K562 (cell line): ENCODE data around the gene ASCC3. TPM values are rescaled to one million over a fixed set of nuclear protein-coding genes. Genes with fewer than 3 reads are reported as not detected.

ENCODE experiments used
- ADNP ChIP-seq: fragments of 200-800 bp; sonication (Bioruptor generic); IDR thresholded peaks from 2 replicates; pipeline ENCODE4 v1.6.1; 2016; ENCODE audit warnings: missing genetic modification characterization, missing compliant biosample characterization
- ARID2 ChIP-seq: fragments of 450-650 bp; IDR thresholded peaks from 2 replicates; pipeline ENCODE4 v1.6.1; 2017; ENCODE audit warnings: antibody characterized with exemption, mild to moderate bottlenecking
- CAMTA2 ChIP-seq: fragments of 250-450 bp; sonication (Bioruptor Pico); conservative IDR thresholded peaks from 2 replicates; pipeline ENCODE4 v1.5.1; 2022
- CREB3L1 ChIP-seq: fragments of 450-650 bp; IDR thresholded peaks from 2 replicates; pipeline ENCODE4 v1.6.1; 2014; ENCODE audit warnings: low read depth, mild to moderate bottlenecking, moderate library complexity, borderline replicate concordance
- CREM ChIP-seq: IDR thresholded peaks from 2 replicates; pipeline ENCODE4 v1.6.1; 2014; ENCODE audit warnings: antibody characterized with exemption, low read depth
- ILK ChIP-seq: fragments of 450-650 bp; IDR thresholded peaks from 2 replicates; pipeline ENCODE4 v1.6.1; 2016; ENCODE audit warnings: missing genetic modification characterization, low read depth, mild to moderate bottlenecking, missing compliant biosample characterization, moderate library complexity, borderline replicate concordance
- IRF2 ChIP-seq: sonication (generic); formaldehyde crosslinking; IDR thresholded peaks from 2 replicates; pipeline ENCODE4 v1.8.1; 2022; ENCODE audit warnings: mild to moderate bottlenecking, missing genetic modification reagents
- MAFF ChIP-seq: IDR thresholded peaks from 2 replicates; pipeline ENCODE4 v1.6.1; 2012; ENCODE audit warnings: low read length, improper control_type of control experiment
- MCM5 ChIP-seq: fragments of 450-650 bp; IDR thresholded peaks from 2 replicates; pipeline ENCODE4 v1.6.1; 2016; ENCODE audit warnings: low read depth
- NR4A1 ChIP-seq, 2 experiments: fragments of 250-450 bp in 1 of 2; fragments of 450-650 bp in 1 of 2; sonication (Bioruptor Pico) in 1 of 2; IDR thresholded peaks; 2 replicates each; pipeline versions ENCODE4 v1.4.0 to v1.6.1; 2016 to 2020; ENCODE audit warnings: mild to moderate bottlenecking in 2 of 2, missing compliant biosample characterization in 1 of 2, missing genetic modification characterization in 1 of 2, moderate library complexity in 1 of 2
- PCBP2 ChIP-seq: fragments of 200-400 bp; formaldehyde crosslinking; IDR thresholded peaks from 2 replicates; pipeline ENCODE4 v1.6.1; 2018; ENCODE audit warnings: low read length, low read depth, mild to moderate bottlenecking, moderate library complexity; ENCODE audit not compliant: poor library complexity, severe bottlenecking
- SMAD3 ChIP-seq: fragments of 450-650 bp; formaldehyde crosslinking; conservative IDR thresholded peaks from 2 replicates; pipeline ENCODE4 v1.4.0; 2020; ENCODE audit warnings: mild to moderate bottlenecking
- SMARCC2 ChIP-seq: fragments of 450-650 bp; IDR thresholded peaks from 2 replicates; pipeline ENCODE4 v1.6.1; 2017; ENCODE audit warnings: antibody characterized with exemption, moderate library complexity, mild to moderate bottlenecking, low read depth
- TAF15 ChIP-seq: fragments of 200-400 bp; formaldehyde crosslinking; IDR thresholded peaks from 2 replicates; pipeline ENCODE4 v1.6.1; 2017; ENCODE audit warnings: mild to moderate bottlenecking, low read depth, low read length, moderate library complexity
- ZKSCAN3 ChIP-seq: fragments of 250-450 bp; sonication (Bioruptor Pico); IDR thresholded peaks from 2 replicates; pipeline ENCODE4 v1.4.0; 2020
- ZNF431 ChIP-seq: sonication (generic); formaldehyde crosslinking; IDR thresholded peaks from 2 replicates; pipeline ENCODE4 v1.8.0; 2022; ENCODE audit warnings: mild to moderate bottlenecking, missing genetic modification reagents
- ZNF507 ChIP-seq: conservative IDR thresholded peaks from 2 replicates; pipeline ENCODE4 v1.6.1; 2017; ENCODE audit warnings: missing genetic modification characterization, missing compliant biosample characterization
- ZNF518B ChIP-seq: fragments of 250-450 bp; sonication (Bioruptor Pico); IDR thresholded peaks from 2 replicates; pipeline ENCODE4 v1.5.0; 2021; ENCODE audit warnings: mild to moderate bottlenecking, moderate library complexity
- ZNF609 ChIP-seq: sonication (generic); formaldehyde crosslinking; IDR thresholded peaks from 2 replicates; pipeline ENCODE4 v1.8.1; 2023; ENCODE audit warnings: missing genetic modification reagents, mild to moderate bottlenecking, borderline replicate concordance
- ZNF695 ChIP-seq: fragments of 450-650 bp; formaldehyde crosslinking; IDR thresholded peaks from 2 replicates; pipeline ENCODE4 v1.4.0; 2020; ENCODE audit warnings: mild to moderate bottlenecking, moderate library complexity
- ZNF75A ChIP-seq: fragments of 450-650 bp; formaldehyde crosslinking; IDR thresholded peaks from 2 replicates; pipeline ENCODE4 v1.4.0; 2020; ENCODE audit warnings: mild to moderate bottlenecking
- polyA plus RNA-seq, 8 experiments: library from polyadenylated mRNA; depleted of rRNA in 4 of 8; stranded (reverse) in 5 of 8; unstranded in 3 of 8; fragments of >200 nt; fragmentation: Nextera tagmentation in 2 of 8; fragmentation: Illumina TruSeq in 1 of 8; extraction: Ambion mirVana in 2 of 8; extraction: Trizol in 1 of 8; gene quantifications; 2 replicates each; pipeline versions ENCODE4 v1.2.1 to v1.2.3, GENCODE V29; 2011 to 2014; ENCODE audit warnings: inconsistent platforms in 1 of 8, missing spikeins in 1 of 8
- total RNA-seq, 7 experiments: library from RNA; depleted of rRNA in 6 of 7; stranded (reverse); fragments of >200 nt in 6 of 7; fragmentation: Illumina TruSeq in 2 of 7; extraction: Trizol in 2 of 7; gene quantifications; 2 replicates each; pipeline versions ENCODE4 v1.2.1 to v1.2.3, GENCODE V29; 2011 to 2021; ENCODE audit warnings: low replicate concordance in 1 of 7

The ASCC3 gene
- total and polyA plus RNA-seq, 9 of the 15 experiments (the other 6 are each of a cell fraction or from before 2014, with no cell fraction given) = 16.1 to 56.1 (median 33.9) TPM

GRCh38 chr6:100891079-100891478 is 9.9 kb upstream of the ASCC3 start (continued):
- no peak for TF ChIP-seq ZNF609 (CRISPR knock-in tag)
- TF ChIP-seq ARID2 = no peak
- no peak for TF ChIP-seq PCBP2
- TF ChIP-seq NR4A1 (CRISPR knock-in tag; IDR thresholded peaks at IDR 0.05) = no peak
- no peak for TF ChIP-seq NR4A1 (tag; IDR thresholded peaks at IDR 0.05)
- TF ChIP-seq MAFF = no peak
- no peak for TF ChIP-seq ADNP
- no peak for TF ChIP-seq ZKSCAN3 (CRISPR knock-in tag)
- no peak for TF ChIP-seq IRF2
- no peak for TF ChIP-seq MCM5
- TF ChIP-seq CREM = no peak
- no peak for TF ChIP-seq CAMTA2
- TF ChIP-seq CREB3L1 = no peak
- no peak for TF ChIP-seq ZNF507 (tag)
- no peak for TF ChIP-seq ILK
- no peak for TF ChIP-seq ZNF695
- TF ChIP-seq ZNF75A (CRISPR knock-in tag) = no peak
- TF ChIP-seq SMAD3 (CRISPR knock-in tag) = no peak
- TF ChIP-seq TAF15 = no peak
- no peak for TF ChIP-seq ZNF431 (CRISPR knock-in tag)
- no peak for TF ChIP-seq ZNF518B
- TF ChIP-seq SMARCC2 = peak; percentile 78; the same call in 1 of the 2 replicates
